ENCODE data around the gene MED31.
"Not testable (repeated sequence)": the region's sequence is repeated elsewhere in the genome, so short reads cannot be mapped to it uniquely, and the experiment has no call there.

DNA sequence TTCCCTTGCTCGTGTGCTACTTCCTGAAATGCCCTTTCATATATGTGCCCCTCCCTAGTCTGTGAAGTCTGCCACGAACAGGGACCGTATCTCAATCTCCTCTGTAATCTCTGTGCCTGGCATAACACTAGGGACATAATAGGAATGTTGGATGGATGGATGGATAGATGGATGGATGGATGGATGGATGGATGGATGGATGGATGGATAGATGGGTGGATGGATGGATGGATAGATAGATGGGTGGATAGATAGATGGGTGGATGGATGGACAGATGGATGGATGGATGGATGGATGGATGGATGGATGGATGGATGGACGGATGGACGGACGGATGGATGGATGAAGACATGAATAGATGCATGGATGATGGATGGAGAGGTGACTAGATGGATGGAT, 40.6 kb upstream of the MED31 start:
- TF ChIP-seq, protein P1, sequence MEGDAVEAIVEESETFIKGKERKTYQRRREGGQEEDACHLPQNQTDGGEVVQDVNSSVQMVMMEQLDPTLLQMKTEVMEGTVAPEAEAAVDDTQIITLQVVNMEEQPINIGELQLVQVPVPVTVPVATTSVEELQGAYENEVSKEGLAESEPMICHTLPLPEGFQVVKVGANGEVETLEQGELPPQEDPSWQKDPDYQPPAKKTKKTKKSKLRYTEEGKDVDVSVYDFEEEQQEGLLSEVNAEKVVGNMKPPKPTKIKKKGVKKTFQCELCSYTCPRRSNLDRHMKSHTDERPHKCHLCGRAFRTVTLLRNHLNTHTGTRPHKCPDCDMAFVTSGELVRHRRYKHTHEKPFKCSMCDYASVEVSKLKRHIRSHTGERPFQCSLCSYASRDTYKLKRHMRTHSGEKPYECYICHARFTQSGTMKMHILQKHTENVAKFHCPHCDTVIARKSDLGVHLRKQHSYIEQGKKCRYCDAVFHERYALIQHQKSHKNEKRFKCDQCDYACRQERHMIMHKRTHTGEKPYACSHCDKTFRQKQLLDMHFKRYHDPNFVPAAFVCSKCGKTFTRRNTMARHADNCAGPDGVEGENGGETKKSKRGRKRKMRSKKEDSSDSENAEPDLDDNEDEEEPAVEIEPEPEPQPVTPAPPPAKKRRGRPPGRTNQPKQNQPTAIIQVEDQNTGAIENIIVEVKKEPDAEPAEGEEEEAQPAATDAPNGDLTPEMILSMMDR (IDR thresholded peaks at IDR 0.05), result not testable (repeated sequence)
- not testable (repeated sequence) for TF ChIP-seq POLR2A (IDR thresholded peaks at IDR 0.05)

Measured in esophagus squamous epithelium (tissue), 4 donors.